UCSD-AML1 (cell line): ENCODE measurements around the gene GALE.
"Not testable (repeated sequence)": the region's sequence is repeated elsewhere in the genome, so short reads cannot be mapped to it uniquely, and the experiment has no call there.

Experiments used
- DNase-seq: peaks from one replicate; lab custom pipeline; 2025; ENCODE audit not compliant: unreplicated experiment; lab: John Stamatoyannopoulos, UW

The GALE gene

DNA sequence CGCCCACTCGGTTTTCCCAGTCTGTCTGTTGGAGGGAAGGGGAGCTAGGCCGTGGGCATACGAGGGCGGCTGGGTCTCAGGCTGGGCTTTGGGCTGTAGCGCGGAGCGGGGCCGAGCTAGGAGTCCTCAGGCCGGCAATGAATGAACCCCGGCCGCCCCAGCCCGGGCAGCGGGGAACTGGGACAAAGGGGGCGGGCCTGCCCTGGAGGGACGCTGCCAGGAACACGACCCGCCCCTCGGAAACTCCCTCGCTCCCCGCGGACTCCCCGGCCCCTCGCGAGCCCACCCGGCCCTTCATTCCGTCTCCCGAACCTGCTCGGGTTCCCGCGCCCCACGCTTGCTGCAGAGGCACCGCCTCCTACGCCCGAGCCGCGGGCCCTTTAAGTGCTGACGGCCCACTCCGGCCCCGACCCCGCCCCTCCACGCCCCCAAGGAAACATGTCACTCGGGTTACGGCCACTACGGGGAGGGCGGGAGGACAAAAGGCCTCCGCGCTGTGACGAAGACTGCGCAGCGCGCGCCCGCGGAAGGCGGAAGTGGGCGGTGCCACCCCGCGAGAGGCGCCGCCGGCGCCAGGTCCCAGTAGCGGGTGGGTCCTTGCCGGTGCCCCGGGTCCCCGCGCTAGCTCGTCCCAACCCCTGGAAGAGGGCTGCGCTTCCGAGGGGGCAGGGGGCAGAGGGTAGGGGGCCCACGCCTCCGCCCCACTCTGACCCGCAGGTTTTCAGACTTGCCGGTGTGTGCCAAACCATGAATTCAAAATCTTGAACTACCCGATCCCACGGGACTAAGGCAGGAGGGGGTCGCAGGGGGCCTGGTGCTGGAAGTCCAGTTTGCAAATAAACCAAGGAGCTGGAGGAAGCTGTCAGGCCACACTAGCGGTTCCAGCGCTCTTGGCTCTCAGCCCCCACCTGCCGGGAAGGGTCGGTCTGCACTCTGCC is at the start of gene GALE:
GALE (minus strand) TSS at position 355 of the 938 bp plus-strand sequence. CDS start 1,747 bp downstream, outside the sequence.
- DNase-seq, result peak; percentile 96

GRCh38 chr1:23848673-23849616 is 48.4 kb upstream of the GALE start:
- no peak for DNase-seq

DNA sequence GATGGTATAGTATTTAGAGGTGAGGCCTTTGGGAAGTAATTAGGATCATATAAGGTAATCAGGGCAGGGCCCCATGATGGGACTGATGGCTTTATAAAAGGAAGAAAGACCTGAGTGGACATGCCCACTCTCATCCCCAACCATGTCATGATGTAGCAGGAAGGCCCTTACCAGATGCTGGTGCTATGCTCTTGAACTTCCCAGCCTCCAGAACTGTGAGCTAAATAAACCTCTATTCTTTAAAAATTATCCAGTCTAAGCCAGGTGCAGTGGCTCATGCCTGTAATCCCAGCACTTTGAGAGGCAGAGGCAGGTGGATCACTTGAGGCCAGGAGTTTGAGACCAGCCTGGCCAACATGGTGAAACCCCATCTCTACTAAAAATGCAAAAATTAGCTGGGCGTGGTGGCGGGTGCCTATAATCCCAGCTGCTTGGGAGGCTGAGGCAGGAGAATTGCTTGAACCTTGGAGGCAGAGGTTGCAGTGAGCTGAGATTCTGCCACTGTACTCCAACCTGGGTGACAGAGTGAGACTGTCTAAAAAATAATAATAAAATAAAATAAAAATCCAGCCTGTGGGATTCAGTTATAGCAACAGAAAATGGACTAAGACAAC is 47.0 kb upstream of the GALE start:
- DNase-seq, result not testable (repeated sequence)

DNA sequence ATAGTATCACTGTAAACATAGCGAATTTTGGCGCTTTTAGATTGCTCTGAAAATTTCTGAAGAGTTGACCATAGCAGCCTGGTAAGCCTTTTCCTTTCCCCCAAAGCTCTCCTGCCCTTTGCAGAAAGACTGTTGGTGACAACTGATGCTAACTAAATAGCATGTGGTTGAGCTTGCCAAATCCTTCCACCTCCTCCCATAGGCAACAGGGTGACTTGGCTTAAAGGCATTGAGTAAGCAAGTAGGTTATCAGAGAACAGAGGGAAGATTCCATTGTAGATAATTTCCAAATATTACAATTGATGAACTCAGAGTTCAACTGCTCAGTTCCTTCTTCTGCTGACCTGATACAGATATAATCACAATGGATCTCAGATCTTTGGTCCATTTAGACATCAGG is 44.6 kb upstream of the GALE start:
- no peak for DNase-seq

DNA sequence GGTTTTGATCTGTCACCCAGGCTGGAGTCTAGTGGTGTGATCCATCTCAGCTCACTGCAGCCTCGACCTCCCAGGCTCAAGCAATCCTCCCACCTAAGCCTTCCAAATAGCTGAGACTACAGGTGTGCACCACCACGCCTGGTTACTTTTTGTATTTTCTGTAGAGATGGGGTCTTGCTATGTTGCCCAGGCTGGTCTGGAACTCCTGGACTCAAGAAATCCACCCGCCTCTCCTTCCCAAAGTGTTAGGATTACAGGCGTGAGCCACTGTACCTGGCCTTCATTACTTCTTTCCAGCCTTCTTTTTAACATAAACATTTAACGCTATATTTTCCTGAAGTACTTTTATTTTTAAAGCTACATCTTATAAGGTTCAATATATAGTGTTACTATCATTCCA is 43.1 kb upstream of the GALE start:
- no peak for DNase-seq

- DNase-seq, result peak; percentile 69
Measured at GRCh38 chr1:23838401-23838866, 37.9 kb upstream of the GALE start.

DNA sequence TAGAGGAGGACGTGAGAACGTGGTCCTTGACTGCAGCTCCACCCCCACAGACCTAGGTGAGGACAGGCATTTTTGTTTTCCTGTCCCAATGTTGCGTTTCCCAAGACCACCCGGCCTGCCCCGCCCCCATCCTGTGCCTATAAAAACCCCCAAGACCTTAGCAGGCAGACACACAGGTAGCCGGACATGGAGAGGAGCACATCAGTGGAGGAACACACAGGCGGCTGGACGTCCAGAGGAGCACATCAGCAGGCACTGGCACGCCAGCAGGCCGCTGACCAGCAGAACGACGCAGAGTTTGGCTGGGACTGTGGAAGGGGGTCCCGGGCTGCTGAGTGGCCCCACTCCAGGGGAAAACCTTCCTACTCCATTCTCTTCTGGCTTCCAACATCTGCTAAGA is 37.4 kb upstream of the GALE start:
- no peak for DNase-seq

GRCh38 chr1:23836037-23836436 is 35.5 kb upstream of the GALE start:
- no peak for DNase-seq

DNA sequence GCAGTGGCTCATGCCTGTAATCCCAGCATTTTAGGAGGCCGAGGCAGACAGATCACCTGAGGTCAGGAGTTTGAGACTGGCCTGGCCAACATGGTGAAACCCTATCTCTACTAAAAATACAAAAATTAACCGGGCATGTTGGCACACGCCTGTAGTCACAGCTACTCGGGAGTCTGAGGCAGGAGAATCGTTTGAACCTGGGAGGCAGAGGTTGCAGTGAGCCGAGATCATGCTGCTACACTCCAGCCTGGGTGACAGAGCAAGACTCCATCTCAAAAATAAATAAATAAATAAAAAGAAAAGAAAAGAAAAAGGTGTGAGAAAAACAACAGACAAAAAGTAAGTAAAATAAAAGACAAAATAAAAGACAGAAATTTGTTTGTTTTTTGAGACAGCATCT is 33.6 kb upstream of the GALE start:
- not testable (repeated sequence) for DNase-seq

DNA sequence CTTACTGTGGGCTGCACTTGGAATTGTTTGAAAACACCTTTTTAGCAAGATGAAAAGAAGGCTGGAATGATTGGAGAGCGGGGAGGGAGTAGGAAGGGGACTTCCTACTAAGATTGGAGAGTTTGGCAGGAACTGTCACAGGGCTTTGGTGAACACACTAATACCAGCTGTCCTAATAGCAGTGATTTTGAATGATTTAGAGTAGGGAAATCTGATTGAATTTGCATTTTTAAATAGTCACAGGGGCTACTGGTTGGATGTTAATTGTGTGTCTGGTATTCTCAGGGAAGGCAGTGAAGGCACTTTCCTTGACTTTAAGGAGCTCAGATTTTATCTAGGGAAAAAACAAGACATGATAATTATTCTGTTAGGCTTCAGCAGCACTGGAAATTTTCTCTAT is 27.2 kb upstream of the GALE start:
- no peak for DNase-seq

GRCh38 chr1:23826590-23826989 is 26.0 kb upstream of the GALE start:
- not testable (repeated sequence) for DNase-seq

GRCh38 chr1:23825762-23826522 is 25.4 kb upstream of the GALE start:
- DNase-seq, result no peak

- peak; percentile 92 for DNase-seq
Measured at GRCh38 chr1:23825076-23825761, 24.7 kb upstream of the GALE start, which contains the start of gene HMGCL. Gene HMGCL, minus strand, starts transcription at chr1:23825429. Its CDS starts 14 bp downstream, at chr1:23825415.

DNA sequence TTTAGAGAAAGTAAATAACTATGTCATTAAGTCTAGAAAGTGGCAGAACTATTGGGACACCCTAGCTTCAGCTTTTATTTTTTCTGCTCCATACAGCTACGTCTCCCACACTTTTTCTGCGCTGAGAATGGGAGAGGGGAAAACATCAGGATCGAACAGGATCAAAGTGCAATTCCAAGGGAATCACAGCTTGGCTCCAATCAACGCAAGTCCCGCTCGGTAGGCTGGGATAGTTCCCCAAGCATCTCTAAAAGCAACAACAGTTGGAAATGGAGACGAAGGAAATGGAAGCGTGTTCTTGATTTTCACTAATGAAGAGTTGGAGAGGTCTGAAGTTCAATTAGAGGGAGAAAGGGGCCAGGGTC is 24.1 kb upstream of the GALE start:
- DNase-seq, result no peak

DNA sequence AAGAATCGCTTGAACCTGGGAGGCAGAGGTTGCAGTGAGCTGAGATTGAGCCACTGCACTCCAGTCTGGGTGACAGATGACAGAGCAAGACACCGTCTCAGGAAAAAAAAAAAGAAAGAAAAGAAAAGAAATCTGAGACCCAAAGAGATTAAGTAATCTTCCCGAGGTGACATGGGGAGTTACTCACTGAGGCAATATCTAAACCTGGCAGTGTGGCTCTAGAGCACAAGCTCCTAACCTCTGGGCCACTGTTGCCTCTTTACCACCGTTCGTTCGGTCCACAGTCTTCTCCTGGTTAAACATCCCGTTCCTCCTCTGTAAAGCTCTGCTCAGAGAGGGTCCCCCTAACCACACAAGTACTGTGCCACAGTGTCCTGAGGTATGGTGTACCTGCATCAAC is 23.2 kb upstream of the GALE start:
- DNase-seq, result no peak

DNA sequence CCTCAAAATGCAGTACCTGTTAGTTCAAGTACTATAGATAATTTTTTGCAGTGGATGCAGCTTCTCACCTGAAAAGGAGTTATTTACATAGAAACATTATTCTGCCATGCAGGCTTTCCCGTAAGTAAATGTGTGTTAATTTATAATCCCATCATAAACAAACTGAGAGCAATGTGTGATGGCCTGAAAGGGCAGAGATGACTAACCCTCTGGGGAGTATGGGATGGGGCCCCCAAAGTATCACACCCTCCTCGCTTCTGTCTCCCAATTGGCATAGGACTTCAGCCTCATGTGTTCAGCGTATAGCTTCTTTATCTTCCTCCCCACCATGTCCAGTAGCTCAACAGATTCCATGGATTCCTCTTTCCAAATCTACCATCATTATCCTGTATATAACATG is 17.1 kb upstream of the GALE start:
- DNase-seq, result no peak

DNA sequence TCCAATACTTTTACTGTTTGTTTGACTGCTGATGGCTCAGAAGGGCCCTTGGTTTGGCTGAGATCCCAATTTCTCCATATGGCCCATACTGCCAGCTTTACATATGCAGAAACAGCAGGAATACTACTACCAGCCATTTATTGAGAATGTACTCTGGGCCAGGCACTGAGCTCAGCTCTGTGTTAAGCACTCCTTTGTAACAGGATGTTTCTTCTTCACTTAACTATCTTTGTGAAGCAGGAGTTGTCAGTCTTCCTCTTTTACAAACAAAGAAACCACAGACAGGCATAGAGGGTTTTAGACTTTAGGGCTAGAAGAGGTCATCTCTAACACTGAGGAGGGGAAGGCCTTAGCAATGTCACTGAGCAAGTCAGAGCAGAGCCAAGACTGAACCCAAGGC is 16.4 kb upstream of the GALE start:
- no peak for DNase-seq

DNA sequence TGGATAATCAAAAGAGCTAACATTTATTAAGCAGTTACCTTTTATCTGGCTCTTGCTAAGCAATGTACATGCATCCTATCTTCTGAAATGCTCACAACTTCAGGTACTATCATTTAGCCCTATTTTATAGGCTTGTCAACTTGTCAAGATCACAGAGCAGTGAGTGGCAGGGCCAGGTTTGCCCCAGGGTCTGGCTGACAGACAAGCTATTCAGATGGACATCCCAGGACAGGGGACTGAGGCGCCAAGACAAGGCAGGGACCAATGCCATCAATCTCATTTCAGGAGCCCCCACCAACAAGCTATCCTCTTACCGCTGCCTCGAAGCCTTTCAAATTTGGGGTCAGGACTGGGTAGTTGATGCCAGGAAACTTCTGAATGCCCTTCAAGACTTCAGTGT is 15.8 kb upstream of the GALE start:
- no peak for DNase-seq

DNA sequence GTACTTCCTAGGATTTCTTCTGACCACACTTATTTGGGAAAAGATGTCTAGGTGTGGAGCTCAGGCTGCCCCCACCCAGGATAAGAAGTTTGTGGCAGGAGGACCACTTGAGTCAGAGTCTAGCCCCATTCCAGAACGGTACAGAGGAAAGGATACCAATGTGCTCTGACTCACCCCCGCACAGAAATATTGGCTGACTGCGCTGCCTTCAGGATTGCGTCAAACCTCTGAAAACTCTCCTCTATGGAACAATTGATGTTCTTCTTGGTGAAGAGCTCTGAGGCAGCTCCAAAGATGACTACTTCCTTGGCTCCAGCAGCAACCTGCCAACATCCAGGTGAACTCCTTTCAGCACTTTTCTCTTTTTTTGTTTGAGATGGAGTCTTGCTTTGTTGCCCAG is 13.5 kb upstream of the GALE start:
- no peak for DNase-seq
